H54 (cell line): Measurements from ENCODE around the gene IFT43.

Source experiments
- DNase-seq: peaks from one replicate; pipeline ENCODE4 v3.0.0; 2011; ENCODE audit warnings: low spot score, mixed read lengths; ENCODE audit not compliant: insufficient read length
- FAIRE-seq: peaks from 3 replicates; lab custom pipeline; 2011; peaks lifted over from hg19 to GRCh38; lab: Jason Lieb, UNC
- POLR2A ChIP-seq: IDR thresholded peaks from 2 replicates; pipeline ENCODE4 v1.6.1; 2011; ENCODE audit warnings: low read depth, mild to moderate bottlenecking, low read length

Gene IFT43

DNA sequence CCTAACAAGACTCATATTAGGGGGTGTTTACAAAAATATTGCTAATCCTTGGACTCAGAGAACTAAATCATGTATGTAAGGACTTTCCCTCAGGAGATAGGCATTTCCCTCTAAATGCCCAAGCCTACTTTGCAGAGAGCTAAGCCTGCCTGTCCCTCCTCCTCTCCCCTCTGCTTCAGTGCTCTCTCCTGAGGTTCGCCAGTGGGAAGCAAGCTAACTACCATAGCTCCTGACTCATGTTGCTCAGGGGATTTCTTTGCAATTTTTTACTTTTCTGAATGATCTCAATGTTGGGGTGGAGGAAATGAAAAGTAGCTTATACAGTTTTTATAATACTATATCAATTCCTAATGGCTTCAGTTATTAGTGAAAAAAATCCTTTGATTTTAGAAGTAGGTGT is 29.6 kb downstream of the IFT43 start:
- FAIRE-seq (no peak), DNase-seq (no peak)

DNA sequence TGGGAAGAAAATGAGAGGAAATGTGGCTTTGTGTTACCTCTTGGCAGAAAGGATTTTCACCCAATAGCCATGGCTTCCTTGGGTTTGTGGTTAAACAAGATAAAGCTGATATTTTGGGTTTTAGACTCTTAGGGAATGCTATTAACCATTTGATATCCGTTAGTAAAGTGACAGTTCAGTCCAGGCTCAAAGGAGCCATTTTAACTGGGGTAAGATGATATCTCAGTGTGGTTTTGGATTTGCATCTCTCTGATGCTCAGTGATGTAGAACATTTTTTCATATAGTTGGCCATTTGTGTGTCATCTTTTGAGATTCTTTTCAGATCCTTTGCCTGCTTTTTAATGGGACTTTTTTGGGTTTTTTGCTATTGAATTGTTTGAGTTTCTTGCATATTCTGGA is 30.1 kb downstream of the IFT43 start:
- TF ChIP-seq POLR2A, result no peak
- DNase-seq (no peak), FAIRE-seq (no peak)

More for the DNA sequence above, 29.6 kb downstream of the IFT43 start:
- no peak for TF ChIP-seq POLR2A

- DNase-seq, result no peak
- no peak for TF ChIP-seq POLR2A
- no peak for FAIRE-seq
Measured at GRCh38 chr14:76019676-76020075, 34.1 kb downstream of the IFT43 start.

DNA sequence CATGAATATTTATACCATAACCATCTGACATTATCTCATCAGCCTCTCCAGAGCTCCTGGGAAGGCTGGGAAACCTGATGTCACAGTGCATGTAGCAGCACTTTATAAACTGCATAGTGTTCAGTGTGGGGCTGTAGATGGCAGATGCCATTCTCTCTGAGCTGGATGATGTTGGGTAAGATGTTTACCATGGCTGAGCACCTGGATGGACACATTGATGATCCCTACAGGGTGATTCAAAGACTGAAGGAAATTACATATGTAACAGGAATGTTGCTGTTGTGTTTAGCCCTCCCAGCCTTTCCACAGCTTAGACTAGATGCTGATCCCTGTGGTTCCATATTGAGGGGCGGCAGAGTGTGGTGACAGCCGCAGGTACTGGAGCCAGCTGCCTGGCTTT is 37.4 kb downstream of the IFT43 start:
- no peak for TF ChIP-seq POLR2A
- no peak for DNase-seq
- FAIRE-seq, result no peak

- DNase-seq (no peak), FAIRE-seq (no peak)
- TF ChIP-seq POLR2A, result no peak
Measured at GRCh38 chr14:76023757-76024156, 38.2 kb downstream of the IFT43 start.

- FAIRE-seq (no peak), DNase-seq (no peak)
- TF ChIP-seq POLR2A, result no peak
Measured at GRCh38 chr14:76024211-76024907, 38.8 kb downstream of the IFT43 start.

DNA sequence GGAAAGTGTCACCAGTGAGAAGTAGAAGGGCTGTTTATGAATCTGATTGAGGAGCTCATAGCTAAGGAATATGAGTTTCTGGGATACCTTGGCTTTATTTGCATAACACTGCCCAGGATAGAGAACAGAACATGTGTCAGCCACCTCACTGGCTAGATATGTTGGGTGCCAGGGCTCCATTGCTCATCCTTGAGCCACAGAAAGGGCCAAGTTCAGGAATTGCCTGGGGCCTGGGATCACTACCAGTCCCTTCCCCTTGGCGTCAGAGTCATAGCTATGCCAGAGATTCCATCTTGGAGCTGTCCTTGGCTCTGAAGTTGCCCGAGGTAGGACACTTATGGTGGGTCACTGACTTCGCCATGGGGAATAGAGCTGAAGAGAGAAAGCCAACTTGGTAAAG is 49.0 kb downstream of the IFT43 start:
- DNase-seq (no peak), FAIRE-seq (no peak)
- no peak for TF ChIP-seq POLR2A

DNA sequence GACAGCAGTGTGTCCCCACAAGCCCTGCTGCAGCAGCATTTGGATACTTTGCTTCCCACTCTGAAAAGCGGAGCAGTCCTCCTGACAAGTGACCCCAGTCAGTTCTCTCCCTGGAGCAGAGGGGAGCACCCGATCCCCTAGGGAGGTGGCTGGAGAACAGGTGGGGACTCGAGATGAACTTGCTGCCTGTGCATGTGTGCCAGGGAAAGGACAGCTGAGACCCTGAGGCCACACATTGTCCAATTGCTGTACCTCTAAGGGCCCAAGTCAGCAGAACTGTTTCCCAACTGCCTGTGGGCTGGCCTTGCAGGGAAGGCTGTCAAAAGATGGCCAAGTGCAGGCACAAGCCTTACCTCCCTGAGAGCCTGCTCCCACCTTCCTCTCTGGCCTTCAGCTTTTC is 55.1 kb downstream of the IFT43 start:
- DNase-seq (no peak), FAIRE-seq (no peak)
- TF ChIP-seq POLR2A, result no peak

DNA sequence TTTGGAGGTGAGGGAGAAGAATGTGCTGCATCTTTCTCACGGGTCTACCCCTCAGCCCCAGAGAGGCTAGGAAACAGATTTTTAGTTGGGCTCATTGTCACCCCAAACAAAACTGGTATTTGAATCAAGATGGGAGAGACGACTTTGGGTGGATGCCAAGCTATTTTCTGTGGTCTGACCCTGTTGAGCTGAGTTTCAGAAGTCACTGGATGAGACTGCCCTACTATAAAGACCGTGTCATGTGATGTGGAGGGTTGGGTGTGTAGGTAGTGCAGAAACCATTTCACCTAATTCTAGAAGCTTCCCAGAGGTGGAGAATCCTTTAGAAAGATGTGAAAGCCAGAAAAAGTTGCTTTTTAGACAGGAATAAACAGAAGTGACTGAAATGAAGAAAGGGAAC is 60.2 kb downstream of the IFT43 start:
- FAIRE-seq (no peak), DNase-seq (no peak)
- TF ChIP-seq POLR2A, result no peak

DNA sequence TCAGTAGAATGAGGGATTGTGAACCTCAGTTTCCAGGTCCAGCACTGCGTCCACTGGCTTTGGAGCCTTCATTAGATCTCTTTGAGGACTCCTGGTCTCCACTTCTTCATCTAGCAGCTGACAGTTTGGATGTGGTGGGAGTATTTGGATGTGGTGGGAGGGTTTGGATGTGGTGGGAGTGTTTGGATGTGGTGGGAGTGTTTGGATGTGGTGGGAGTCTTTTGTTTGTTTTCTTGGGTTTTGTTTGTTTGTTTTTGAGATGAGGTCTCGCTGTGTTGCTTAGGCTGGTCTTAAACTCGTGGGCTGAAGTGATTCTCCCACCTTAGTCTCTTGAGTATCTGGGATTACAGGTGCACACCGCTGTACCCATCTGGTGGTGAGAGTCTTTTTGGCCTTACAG is 64.7 kb downstream of the IFT43 start:
- DNase-seq (no peak), FAIRE-seq (no peak)
- TF ChIP-seq POLR2A, result no peak

- TF ChIP-seq POLR2A, result no peak
- DNase-seq (peak; percentile 41), FAIRE-seq (peak; percentile 76)
Measured at GRCh38 chr14:76050797-76051392, 65.3 kb downstream of the IFT43 start.

GRCh38 chr14:76051717-76052465 is 66.3 kb downstream of the IFT43 start:
- TF ChIP-seq POLR2A, result no peak
- DNase-seq, result no peak
- no peak for FAIRE-seq

GRCh38 chr14:76053572-76054355 is 68.2 kb downstream of the IFT43 start:
- DNase-seq, result no peak

DNA sequence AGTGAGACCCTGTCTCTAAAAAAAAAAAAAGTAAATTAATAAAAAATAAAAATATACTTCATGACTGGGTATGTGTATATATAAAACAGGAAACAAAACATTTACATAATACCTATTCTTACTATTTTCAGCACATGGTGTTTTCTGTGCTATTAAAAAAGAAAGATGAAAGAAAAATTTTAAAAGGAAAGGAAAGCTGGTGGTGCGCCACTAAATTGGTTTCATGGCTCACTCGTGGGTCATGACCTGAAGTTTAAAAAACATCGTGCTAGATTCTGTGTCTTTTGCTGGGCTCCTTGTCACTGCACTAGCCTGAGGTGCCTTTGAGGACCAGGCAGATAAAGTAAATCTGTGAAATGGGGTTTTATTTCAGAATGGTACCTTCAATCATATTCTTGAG is 69.8 kb downstream of the IFT43 start:
- DNase-seq (no peak), FAIRE-seq (no peak)
- TF ChIP-seq POLR2A, result no peak

More at GRCh38 chr14:76053572-76054355, 68.2 kb downstream of the IFT43 start:
- TF ChIP-seq POLR2A, result no peak
- FAIRE-seq, result no peak
